Mucosa of descending colon (tissue), 3 donors: ENCODE results near the gene SMARCA2. TPM values are rescaled to one million over a fixed set of nuclear protein-coding genes. Genes with fewer than 3 reads are reported as not detected.

Experiments used
- ATAC-seq: fragments of 200-7000 bp; cut with Tn5 transposase; one replicate; pipeline ENCODE4 v1.9.1; 2020; ENCODE audit warnings: mild to moderate bottlenecking, moderate library complexity
- DNase-seq, 3 donors: peaks; one replicate each; pipeline ENCODE4 v3.0.0-alpha.2; 2020
- H3K36me3 ChIP-seq: fragments of 200-600 bp; one replicate; pipeline ENCODE4 v1.8.0; 2021; ENCODE audit warnings: low read depth, mild to moderate bottlenecking
- H3K4me1 ChIP-seq: fragments of 200-600 bp; one replicate; pipeline ENCODE4 v1.8.0; 2021; ENCODE audit warnings: low read depth, mild to moderate bottlenecking
- H3K4me3 ChIP-seq: fragments of 200-600 bp; one replicate; pipeline ENCODE4 v1.8.0; 2021; ENCODE audit warnings: mild to moderate bottlenecking
- H3K9me3 ChIP-seq: fragments of 200-600 bp; one replicate; pipeline ENCODE4 v1.8.0; 2021; ENCODE audit warnings: mild to moderate bottlenecking
- intact Hi-C, 2 donors: fragments of 100-400 bp; cut with DNase I in 1 of 2; cut with micrococcal nuclease in 1 of 2; formaldehyde crosslinking; loops; one replicate each; pipeline versions ENCODE4 v1.11.0 to v1.11.1; 2022; cut with DNase I, micrococcal nuclease
- total RNA-seq, 3 donors: library from RNA; stranded (reverse); fragmentation: NEBNext Ultra II Directional in 2 of 3; extraction: Animal tissue kit (Norgen Biotek cat#: 25700) in 2 of 3; gene quantifications; one replicate each; pipeline versions ENCODE4 v1.2.1 to v1.2.4, GENCODE V29; 2021 to 2023
- TF ChIP-seq, protein P1 (sequence below): fragments of 200-600 bp; IDR thresholded peaks from one replicate; pipeline ENCODE4 v1.8.0; 2022; ENCODE audit warnings: antibody characterized with exemption, mild to moderate bottlenecking
- donor health status: DM: no; HTN: no; CAD: no; lungs with moderate emphysema.
- donor health status: DM: no; HTN: no; CAD: no.
- donor health status: DM: no; HTN: yes; CAD: no.

Gene SMARCA2
- total RNA-seq, 3 donors from 2014 or later, result 105 to 131 (median 117) TPM

DNA sequence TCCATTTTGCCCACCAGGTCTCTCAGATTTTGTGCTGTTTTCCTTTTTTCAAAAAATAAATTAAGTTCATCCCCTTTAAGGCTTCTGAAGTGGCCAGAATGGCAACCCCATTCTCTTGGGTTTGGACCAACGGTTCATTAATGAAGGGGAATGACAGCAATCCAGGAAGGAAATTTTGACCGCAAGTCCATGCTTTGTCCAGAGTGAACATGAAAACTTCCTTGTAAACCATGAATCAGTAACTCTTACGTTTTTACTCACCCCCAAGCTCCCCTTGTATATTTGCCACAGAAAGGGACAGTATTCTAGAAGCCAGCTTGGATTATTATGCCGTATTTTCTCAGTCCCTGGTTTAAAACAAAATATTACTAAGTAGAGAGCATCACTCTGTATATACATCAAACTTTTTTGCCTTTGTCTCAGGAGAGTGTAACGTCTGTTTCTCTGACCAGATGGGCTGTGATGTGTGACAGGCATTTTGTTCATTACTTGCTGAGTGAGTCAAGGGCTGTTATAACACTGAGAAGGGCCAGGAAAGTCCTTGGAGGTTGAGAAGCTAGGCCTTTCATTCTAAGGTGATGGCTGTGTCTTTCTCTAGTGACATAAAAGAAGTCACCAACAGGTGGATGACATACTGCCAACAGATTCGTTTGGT lies 148.2 kb downstream of the SMARCA2 start:
- Histone ChIP-seq H3K4me1 (no peaks in the 10 kb centered on the region), H3K4me3 (no peak overlapping the region), H3K9me3 (no peaks in the 10 kb centered on the region), H3K36me3 (no peaks in the 10 kb centered on the region)
- ATAC-seq (no peak), DNase-seq (no peak)
- intact Hi-C loops, result no loop called here
- TF ChIP-seq, protein P1, sequence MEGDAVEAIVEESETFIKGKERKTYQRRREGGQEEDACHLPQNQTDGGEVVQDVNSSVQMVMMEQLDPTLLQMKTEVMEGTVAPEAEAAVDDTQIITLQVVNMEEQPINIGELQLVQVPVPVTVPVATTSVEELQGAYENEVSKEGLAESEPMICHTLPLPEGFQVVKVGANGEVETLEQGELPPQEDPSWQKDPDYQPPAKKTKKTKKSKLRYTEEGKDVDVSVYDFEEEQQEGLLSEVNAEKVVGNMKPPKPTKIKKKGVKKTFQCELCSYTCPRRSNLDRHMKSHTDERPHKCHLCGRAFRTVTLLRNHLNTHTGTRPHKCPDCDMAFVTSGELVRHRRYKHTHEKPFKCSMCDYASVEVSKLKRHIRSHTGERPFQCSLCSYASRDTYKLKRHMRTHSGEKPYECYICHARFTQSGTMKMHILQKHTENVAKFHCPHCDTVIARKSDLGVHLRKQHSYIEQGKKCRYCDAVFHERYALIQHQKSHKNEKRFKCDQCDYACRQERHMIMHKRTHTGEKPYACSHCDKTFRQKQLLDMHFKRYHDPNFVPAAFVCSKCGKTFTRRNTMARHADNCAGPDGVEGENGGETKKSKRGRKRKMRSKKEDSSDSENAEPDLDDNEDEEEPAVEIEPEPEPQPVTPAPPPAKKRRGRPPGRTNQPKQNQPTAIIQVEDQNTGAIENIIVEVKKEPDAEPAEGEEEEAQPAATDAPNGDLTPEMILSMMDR, result no peak

DNA sequence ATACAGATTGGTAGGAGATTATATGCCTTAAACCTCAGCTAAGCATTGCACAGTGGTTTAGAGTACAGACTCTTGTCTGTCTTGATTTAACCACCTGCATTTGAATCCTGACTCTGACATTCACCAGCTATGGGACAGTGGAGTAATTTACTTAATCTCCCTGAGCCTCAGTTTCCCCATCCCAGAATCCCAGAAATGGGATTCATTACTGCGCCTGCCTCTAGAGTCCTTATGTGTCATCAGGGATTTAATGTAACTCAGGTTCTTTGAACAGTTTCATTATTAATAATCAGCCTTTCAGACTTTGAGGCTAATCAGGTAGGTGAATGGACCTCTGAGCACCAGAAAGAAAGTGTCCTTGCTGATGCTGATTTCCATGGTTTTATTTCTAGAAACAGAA lies 149.1 kb downstream of the SMARCA2 start:
- H3K36me3 ChIP-seq, result no peaks in the 10 kb centered on the region
- DNase-seq (no peak), ATAC-seq (no peak)
- H3K4me3 ChIP-seq, result no peak overlapping the region
- TF ChIP-seq, protein P1, result no peak
- intact Hi-C loops, result no loop called here
- no peaks in the 10 kb centered on the region for H3K9me3 ChIP-seq
- no peaks in the 10 kb centered on the region for H3K4me1 ChIP-seq

DNA sequence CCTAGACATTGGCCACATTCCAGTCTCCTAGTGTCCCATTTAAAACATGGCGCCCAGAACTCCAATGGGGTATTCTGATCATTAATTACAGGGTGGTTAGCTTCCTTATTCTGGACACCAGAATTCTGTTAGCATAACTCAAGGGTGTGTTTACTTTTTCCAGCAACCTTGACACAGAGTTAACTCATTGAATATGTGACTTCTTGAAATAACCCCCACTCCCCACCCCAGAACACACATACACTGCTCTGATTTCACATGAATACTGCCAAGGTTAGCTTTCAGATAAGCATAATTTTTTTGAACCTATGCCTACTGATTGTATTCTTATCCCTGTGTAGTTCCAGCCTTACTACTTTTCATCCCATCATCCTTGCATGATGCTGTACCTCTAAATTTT lies 151.1 kb downstream of the SMARCA2 start:
- H3K4me1 ChIP-seq, result no peaks in the 10 kb centered on the region
- ATAC-seq, result no peak
- peaks cover under 1% of the 10 kb centered on the region for H3K36me3 ChIP-seq
- no peaks in the 10 kb centered on the region for H3K9me3 ChIP-seq
- DNase-seq, result no peak
- H3K4me3 ChIP-seq, result no peak overlapping the region
- intact Hi-C loops, result no loop called here
- TF ChIP-seq, protein P1, result no peak

DNA sequence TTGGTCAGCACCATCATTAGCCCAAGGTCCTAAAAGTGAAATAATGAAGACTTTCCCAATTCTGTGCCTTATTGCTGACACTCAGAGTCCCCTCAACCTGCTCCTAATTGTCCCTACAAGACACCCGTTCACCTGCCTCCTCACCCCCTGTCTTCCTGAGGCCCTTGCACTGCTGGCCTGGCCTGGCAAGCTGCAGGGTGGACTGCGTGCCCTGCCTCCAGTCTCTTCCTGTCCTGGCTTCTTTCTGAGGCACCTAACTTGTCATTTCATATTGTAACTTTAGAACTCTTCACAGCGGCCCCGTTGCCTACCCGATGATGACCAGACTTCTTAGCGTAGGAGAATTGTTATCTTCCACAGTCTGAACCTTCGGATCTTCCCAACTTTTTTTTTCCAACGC lies 153.9 kb downstream of the SMARCA2 start:
- Histone ChIP-seq H3K36me3 (peaks cover 6% of the 10 kb centered on the region), H3K9me3 (no peaks in the 10 kb centered on the region), H3K4me1 (no peaks in the 10 kb centered on the region), H3K4me3 (no peak overlapping the region)
- intact Hi-C loops, result no loop called here
- no peak for DNase-seq
- TF ChIP-seq, protein P1, result no peak
- no peak for ATAC-seq

DNA sequence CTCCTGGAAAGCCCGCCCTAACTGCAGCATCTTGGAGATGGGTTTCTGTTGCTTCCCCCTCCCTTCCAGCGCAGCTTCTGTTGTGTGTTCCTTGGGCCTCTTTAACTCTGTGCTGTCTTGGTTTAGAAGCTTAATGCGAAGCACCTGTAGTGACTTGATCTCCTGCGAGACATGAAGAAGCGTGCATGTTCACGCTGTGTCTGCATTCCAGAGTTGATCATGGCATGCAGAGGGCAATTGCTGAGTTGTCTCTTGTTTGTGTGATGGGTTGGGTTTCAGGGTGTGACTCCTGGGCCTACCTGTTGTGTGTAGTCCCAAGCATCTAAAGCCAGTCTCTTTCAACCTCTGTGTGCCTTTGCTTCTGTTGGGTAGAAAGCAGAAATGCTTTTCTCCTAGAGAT lies 155.6 kb downstream of the SMARCA2 start:
- no peak for DNase-seq
- Histone ChIP-seq H3K36me3 (peaks cover 6% of the 10 kb centered on the region), H3K9me3 (no peaks in the 10 kb centered on the region), H3K4me3 (no peak overlapping the region), H3K4me1 (no peaks in the 10 kb centered on the region)
- TF ChIP-seq, protein P1, result no peak
- intact Hi-C loops, result no loop called here
- no peak for ATAC-seq

DNA sequence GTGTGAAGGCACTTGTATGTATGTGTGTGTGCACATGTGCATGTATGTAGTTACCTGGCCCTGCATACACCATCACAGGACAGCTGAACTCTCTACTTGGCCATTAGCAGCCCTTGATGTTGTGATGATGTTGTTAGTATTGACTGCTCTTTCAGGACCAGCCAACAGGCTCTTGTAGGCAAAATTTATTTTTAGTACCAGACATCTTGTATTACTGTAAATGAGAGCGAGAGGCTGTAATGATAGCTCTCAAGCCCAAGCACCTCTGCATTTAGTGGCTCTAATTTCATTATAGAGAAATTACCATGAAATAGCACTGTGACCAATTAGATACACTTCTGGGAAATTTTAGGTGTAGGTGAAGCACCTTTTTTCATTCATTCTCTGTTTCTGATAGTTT lies 158.0 kb downstream of the SMARCA2 start:
- Histone ChIP-seq H3K4me3 (no peak overlapping the region), H3K36me3 (peaks cover 6% of the 10 kb centered on the region), H3K4me1 (no peaks in the 10 kb centered on the region), H3K9me3 (no peaks in the 10 kb centered on the region)
- intact Hi-C loops, result no loop called here
- no peak for ATAC-seq
- TF ChIP-seq, protein P1, result no peak
- no peak for DNase-seq
